ENCODE data around the gene CST9L. TPM values are rescaled to one million over a fixed set of nuclear protein-coding genes. Genes with fewer than 3 reads are reported as not detected.

Gene CST9L, protein sequence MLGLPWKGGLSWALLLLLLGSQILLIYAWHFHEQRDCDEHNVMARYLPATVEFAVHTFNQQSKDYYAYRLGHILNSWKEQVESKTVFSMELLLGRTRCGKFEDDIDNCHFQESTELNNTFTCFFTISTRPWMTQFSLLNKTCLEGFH
- not detected in 2 replicates for total RNA-seq

DNA sequence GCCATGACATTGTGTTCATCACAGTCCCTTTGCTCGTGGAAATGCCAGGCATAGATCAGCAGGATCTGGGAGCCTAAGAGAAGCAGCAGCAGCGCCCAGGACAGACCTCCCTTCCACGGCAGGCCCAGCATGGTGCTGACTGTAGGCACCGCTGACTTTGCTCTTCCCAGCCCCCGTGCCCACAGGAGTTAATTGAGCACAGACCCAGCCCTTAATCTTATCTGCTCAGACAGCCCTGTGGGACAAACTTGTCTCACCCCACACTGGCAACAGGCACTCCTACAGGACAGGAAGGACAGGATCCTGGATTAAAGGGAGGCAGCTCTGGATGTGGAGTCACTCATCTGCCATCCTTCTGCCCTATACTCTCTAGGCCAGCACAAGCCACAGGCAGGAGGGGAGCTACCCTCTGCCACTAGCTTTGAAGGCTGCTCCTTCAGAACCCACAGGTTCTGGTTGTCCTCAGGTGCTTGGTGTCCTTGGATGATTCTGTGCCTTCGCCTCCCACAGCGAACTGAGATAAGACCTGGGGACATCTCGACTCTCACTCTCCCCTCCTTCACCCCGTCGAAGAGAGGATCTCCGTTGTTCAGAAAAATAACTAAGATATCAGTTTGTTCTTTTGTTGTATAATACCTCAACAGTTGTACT, at the start of gene CST9L:
Gene CST9L (minus strand): TSS at position 165 of the 651 bp plus-strand sequence. CDS start 34 bp downstream, at position 131.

DNA sequence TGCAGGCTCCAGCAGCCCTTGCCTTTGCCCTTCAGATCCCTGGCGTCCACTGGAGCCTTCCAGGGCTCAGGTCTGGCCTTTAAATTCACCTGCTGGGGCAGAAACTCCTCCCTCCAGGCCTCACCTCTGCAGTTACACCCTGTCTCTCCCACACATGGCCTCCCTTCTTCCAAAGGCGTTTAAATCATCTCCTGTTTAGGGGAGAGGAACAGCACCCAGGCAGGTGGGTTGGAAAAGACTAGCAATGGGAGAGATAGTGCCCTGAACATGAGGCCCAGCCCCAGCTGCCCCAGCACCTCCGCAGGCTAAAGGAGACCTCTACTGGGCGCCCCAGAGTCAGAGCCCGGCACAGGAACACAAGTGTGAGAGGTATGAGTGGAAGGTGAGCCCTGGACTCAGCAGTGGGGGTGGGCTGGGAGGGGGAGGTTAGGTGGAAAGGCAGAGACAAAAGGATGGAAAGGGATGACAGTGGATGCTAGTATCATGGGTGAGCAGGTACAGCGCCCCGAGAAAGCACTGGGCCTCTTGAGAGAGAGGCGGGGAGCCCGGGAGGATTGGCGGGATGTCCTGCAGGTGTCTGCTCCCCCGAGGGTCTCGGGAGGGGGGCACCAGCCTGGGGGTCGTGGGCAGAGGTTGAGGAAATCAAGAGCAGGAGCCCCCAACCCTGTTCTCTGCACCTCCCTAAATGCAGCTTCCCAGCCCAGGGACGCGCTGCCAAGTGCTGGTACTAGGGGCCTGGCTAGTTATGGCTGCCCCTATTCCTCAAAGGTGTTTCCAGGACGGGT, 37.8 kb upstream of the CST9L start, which contains the start of gene CST9:
Gene CST9 (minus strand): TSS at position 51 of the 785 bp plus-strand sequence. CDS start 53 bp downstream, outside the sequence.

Other genes with a start within 250 kb of the CST9L start
- gene NXT1, start 217.7 kb downstream of the CST9L start, total RNA-seq, result 31.4 and 36.9 TPM in 2 replicates
- 7.8 and 10.5 TPM in 2 replicates for gene GZF1, start 206.3 kb downstream of the CST9L start, total RNA-seq
- gene NAPB, start 147.0 kb downstream of the CST9L start, total RNA-seq, result 1.7 and 9.0 TPM in 2 replicates
- gene CSTL1, start 128.8 kb downstream of the CST9L start, total RNA-seq, result not detected in 2 replicates
- gene CST11, start 115.6 kb downstream of the CST9L start, total RNA-seq, result not detected in 2 replicates
- not detected in 2 replicates for gene CST8, start 77.4 kb downstream of the CST9L start, total RNA-seq
- gene CST9, start 37.4 kb upstream of the CST9L start, total RNA-seq, result not detected in 2 replicates
- gene CST3, start 69.5 kb upstream of the CST9L start, total RNA-seq, result 346 and 421 TPM in 2 replicates
- gene CST4, start 120.6 kb upstream of the CST9L start, total RNA-seq, result not detected in 2 replicates
- gene CST1, start 182.5 kb upstream of the CST9L start, total RNA-seq, result not detected in 2 replicates